Inflammatory macrophage (primary cell): Measurements from ENCODE around the gene SMAD5.

Experiments used
- DNase-seq, 2 donors: peaks; one replicate each; pipeline ENCODE4 v3.0.0-alpha.2; 2020 to 2022

SMAD5 gene

DNA sequence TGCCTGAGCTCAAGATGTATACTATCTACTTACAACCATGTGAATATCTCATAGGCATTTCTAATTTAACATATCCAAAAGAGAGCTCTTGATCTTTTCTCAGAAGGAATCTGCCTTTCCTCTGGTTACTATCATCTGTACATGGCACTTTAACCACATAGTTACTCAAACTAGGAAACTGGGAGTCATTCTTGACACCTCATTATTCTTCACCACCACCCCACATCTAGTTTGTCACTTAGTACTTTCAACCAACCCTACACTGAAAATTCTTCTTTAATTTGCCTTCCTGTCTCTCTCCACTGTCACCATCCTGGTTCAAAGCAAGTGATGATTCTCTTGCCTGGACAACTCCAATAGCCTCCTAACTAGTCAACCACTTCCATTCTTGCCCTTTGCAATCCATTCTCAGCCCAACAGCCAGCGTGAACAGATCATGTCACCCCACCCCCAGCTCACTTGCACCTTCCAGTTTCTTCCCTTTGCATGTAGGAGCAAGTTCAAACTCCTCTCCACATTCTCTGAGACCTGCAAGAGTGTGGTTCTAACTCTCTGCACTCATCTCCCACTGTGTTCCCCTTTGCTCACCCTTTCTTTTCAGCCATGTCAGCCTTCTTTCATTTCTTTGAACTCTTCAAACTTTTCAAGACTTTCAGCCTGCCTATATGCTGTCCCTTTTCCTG lies 17.3 kb upstream of the SMAD5 start:
- DNase-seq = no peak

DNA sequence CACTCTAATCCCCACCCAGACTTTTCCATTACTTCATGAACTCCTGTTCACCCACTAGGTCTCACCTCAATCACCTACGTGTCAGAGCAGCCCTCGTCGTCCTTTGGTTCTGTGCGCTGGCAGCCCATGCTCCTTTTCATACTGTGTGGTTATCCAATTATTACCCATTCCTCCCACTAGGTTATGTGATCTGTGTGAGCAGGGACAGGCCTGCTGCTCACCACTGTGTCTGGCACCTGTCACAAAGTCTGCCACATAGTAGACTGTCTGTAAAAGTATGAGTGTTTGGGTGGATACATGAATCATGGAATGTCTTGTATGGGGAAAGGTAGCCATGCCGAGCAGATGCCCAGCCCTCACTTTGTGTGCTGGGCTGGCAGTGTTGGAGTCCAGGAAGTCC lies 12.1 kb upstream of the SMAD5 start:
- no peak for DNase-seq

DNA sequence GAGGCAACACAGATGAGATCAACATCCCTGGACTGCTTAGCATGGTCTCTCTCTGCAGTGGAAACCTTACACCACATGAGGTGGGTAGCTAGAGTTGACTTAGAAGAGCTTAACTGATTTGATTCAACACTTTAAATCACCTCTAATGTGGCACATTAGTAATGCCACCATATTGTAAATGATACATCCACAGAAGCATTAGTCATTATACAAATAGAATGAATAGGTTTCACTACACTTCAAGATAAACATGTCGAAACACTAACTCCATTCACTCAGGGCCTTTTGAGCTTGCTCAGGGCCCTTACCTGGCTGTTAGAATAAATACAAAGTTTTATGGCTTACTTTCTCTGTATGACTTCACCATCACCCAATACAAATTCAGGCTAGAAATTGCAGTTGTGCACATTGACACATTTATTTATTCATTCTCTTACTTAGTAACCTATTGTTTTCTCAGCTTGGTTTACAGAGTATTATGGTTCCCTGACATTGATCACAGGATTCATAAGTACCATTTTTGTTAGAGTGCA lies 9.3 kb upstream of the SMAD5 start:
- no peak for DNase-seq

GRCh38 chr5:136127560-136127959 lies 5.1 kb upstream of the SMAD5 start:
- DNase-seq = no peak

GRCh38 chr5:136128481-136128880 lies 4.2 kb upstream of the SMAD5 start:
- DNase-seq = no peak

- no peak for DNase-seq
These were observed 3.2 kb upstream of the SMAD5 start for GRCh38 chr5:136129445-136129844.

DNA sequence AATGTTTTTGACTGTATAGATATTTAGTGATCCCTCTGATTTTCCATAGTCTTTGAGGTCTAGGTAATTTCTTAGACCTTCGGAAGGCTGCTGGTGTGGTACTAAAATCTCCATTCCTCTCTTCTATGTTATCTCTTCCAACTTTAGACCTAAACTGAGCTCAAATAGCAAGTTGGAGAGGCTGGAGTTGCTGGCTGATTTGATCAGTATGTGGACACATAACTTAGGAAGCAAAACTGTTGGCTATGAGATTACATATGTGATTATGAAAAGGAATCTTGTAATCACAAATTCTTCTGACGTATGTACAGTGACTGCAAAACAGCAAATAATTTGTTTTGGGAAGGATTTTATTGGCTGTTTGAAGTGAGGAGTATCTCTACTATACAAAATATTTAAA lies 2.1 kb upstream of the SMAD5 start:
- DNase-seq = no peak

DNA sequence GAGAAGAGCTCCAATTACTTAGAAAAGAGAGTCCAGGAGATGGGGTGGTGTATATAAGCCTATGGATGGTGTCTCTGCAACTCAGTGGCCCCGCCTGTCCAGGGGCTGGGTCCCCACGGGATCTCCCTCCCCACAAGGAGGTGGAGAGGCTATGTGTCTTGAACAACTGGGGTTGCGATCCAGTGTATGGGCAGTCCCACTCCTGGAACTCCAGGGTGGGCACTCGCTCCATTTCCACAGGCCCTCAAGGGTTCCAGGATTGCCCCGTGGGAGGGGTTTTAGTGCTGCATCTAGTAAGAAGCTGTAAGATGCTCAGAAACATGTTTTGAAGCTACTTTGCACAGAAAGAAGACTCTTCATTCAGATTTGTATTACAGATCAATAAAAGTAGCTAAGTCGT lies 558 bp upstream of the SMAD5 start:
- peak in 1 of 2 donors; percentile 12 for DNase-seq

DNA sequence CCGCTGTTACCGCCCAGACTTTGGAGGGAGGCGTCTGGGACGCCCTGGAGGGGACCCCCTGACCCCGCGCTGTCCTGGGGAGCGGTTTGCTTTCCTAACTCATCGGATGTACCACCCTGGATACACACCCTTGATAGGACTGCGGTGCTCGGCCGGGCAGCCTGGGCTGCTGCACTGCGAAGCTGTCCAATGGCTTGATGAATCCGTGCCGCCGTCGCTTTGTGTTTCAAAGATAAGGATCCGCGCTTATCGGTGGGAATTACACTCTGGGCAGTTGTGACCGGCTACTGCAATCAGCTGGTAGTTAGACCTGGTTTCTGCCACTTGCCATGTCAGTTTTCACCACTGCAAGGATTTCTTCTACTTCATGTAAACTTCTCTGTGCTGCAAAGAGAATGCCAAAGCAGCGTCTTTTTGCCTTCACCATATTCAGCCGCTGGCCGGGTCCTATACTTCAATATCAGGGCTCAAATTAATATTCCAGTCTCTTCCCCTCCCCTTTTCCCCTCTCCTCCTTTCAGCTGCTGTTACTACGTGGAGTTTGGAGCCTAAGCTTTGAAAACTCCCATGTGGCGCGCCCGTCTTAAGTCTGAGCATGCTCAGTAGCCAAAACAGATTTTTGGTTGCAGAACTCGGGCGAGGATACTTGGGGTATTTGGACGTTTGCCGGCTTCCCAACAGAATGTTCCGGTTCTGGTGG lies 727 bp downstream of the SMAD5 start:
- DNase-seq = peak; percentile 31 to 37

DNA sequence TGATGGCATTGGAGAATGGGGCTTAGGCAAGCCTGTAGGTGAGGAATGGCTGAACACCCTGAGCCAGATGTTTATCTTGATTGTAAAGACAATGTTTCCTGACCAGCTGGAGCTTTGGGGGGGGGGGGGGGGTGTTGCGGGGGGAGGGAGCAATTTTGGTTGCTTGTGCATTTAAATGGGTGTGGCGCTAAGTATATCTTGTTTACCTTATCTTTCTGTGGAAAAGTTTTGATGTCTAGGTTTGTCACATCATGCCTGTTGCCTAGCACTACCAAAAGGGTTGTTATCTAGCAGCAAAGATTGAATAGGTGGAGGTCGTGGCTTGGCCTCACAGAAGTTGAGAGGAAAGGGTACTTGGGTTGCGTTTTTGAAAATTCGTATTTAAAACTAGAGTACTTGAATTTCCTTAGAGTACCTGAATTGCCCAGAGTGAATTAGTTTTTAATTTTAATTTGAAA lies 1.3 kb downstream of the SMAD5 start:
- no peak for DNase-seq

DNA sequence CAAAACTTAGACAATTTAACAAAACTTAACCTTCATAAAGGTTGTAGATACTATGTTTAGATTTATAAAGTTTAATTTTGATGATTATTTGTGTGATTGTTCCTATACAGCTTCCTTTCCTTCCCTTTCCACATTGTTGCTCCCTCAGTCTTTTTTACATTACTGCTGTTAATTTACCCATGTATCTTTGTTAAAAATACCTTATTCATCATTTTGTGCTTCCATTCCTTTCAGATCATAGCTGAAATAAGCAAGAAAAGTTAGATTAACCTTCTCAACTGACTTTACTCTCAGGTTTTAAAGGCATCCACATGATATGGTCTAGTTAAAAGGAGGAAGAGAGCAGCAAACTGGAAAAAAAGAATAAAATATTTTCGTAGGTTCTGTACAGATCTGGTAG lies 2.0 kb downstream of the SMAD5 start:
- no peak for DNase-seq

DNA sequence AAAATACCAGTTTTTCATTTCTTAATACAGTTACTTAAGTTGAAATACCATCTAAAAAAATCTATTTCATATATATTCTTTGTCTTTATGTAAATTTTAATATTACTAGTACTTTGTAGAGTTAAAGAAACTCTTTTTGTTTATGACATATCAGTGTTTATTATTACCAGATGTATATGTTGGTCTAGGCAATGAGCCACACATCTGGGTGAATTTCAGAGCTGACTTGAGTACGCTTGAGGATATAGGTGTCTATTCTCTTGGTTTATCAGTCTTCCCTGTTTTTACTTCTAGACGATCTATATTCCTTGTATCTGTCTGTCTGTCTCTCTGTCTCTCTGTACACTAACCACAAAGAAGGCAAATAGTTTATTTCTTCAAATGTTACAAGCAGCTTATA lies 2.9 kb downstream of the SMAD5 start:
- DNase-seq = no peak

DNA sequence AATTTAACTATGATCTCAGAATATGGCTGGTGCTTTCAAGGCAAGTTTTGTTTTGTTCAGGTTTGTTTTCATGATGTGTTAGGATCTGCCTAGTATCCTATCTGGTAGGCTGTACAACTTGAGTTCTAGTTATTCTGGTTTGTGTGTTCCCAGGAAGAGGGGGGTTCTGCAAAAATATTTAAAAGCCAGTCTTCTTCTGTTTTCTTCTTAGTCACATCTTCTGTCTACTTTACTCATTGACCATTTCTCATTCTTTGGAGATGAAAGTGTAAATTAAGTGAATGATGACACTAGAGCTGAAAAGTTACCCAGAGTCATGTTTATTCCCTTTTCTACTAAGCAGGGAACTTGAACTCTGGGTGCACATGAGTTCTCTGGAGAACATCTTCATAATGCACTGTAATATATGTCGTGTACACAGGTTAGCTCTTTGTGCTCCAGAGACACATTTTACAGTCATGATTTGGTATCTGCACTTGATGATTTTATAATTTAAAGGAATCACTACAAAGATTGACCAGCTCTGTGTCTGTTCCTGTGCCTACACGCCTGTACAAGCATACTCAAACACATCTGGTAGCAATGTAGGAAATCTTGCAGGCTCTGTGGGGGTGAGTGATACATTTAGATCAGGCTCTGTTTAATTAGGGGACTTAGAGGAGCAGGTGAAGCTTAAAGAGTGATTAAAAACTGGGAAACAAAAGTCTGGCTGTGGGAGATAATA lies 5.0 kb downstream of the SMAD5 start:
- no peak for DNase-seq

DNA sequence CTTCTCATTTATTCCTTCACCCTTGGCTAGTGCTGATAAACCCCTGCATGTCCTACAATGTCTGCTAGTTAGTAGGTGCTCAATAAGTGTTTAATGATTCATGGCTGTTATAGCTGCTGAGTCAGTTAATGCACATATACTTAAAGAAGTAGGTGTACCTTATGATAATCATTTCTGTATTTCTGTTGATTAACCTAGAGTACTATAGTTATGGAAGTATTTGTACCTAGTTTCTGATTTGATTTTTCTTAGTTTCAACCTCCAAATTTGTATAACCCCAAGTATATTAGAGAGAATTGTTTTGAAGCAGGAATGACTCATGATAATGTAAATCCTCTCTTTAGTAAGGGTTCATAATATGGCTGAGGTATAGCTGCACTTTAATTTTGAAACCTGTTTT lies 8.9 kb downstream of the SMAD5 start:
- DNase-seq = no peak

GRCh38 chr5:136143312-136143711 lies 10.7 kb downstream of the SMAD5 start:
- DNase-seq = no peak

DNA sequence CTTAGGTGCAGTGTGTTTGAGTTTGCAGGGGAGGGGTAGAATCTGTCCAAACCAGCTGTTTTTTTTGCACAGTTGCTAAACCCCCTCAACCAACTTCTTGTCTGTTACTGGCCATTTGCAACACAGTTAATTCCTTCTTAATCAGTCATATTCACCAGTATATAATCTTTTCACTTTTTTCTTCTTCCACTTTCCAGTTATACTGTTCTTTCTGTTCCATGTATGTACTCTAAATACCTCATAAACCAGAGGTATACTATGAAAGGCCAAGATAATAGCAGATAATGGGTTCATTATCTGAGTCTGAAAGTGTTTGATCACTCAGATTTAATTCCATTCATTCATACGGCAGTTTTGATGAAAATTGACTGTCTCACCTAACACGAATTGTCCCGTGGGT lies 11.1 kb downstream of the SMAD5 start:
- no peak for DNase-seq

DNA sequence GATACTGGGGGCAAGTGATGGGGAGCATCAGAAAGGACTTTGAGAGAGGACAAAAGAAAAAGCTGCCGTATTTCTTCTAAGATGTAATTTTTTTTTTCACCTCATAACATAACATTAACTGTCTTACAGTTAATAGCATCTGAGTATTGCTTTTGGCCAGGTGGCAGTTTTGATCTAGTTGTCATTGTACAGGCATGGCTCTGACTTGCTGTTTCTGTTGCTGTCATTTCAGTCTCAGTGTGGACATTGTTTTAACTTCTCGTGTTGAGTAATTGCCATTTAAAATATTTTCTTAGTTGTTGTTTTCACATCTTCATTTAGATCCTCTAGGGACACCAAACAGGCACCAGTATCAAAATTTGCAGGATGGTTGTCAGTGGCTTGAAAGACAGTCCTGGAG lies 12.4 kb downstream of the SMAD5 start:
- DNase-seq = no peak

- DNase-seq = no peak
These were observed 13.6 kb downstream of the SMAD5 start for GRCh38 chr5:136146201-136146600.

DNA sequence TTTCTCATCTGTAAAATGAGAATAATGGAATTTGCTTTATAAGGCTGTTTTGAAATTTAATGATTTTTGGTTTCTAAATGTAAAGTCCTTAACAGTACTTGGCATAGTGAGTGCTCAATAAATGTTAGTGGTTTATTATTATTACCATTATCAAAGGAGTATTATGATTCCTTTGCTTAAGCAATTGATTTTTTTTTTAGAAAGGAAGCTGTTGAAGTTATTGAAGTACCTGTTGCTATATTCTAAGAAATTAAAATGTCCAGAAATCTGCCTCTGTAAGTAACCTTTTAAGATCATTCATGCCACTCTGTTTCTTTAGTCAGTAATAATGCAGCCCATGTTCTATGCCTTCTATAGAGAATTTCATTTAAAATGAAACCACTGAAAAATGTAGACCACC lies 15.0 kb downstream of the SMAD5 start:
- DNase-seq = no peak

- no peak for DNase-seq
These were observed 17.2 kb downstream of the SMAD5 start for GRCh38 chr5:136149891-136150290.

- no peak for DNase-seq
These were observed 21.1 kb downstream of the SMAD5 start for GRCh38 chr5:136153581-136154236.

DNA sequence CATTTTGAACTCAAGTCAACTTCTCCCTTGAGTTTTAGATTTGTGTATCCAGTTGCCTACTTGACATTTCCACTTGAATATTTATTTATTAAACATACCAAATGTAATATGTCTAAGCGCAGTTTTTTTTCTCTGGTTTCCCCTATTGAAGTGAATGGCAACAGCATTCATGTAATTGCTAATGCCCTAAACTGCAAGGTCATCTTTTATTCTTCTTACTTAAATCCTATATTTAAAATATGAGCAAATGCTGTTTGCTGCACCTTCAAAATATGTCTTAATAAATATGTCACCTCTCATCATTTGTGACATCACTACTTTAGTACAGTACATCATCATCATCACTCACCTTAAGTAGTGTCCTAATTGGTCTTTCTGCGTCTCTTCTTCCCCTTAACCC lies 22.4 kb downstream of the SMAD5 start:
- DNase-seq = no peak

DNA sequence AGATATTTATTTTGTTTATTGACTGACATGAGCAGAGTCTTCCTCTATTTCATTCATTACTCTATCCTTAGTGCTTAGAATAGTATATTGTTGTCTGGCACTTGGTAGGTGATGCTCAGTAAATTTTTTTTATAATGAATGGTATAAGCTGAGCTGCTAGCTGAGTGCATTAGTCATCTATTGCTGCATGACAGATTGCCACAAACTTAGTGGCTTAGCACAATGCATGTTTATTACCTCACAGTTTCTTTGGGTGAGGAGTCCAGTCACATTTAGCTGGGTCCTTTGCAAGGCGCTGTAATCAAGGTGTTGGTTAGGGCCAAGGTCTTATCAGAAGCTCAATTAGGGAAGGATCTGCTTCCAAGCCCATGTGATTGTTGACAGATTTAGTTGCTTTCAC lies 23.1 kb downstream of the SMAD5 start:
- no peak for DNase-seq
